HG03095 (cell line): ENCODE data around the gene PRKCE.

Source experiments
- ATAC-seq: cut with Tn5 transposase; IDR thresholded peaks from one replicate; pipeline ENCODE4 v1.9.1; 2021; ENCODE audit warnings: moderate library complexity; ENCODE audit not compliant: unreplicated experiment

PRKCE gene

GRCh38 chr2:45923701-45924100 lies 272.2 kb downstream of the PRKCE start:
- no peak for ATAC-seq

GRCh38 chr2:45925026-45925425 lies 273.6 kb downstream of the PRKCE start:
- no peak for ATAC-seq

- no peak for ATAC-seq
Measured at GRCh38 chr2:45925636-45926366, 274.3 kb downstream of the PRKCE start.

GRCh38 chr2:45928946-45929345 lies 277.5 kb downstream of the PRKCE start:
- no peak for ATAC-seq

- ATAC-seq = no peak
Measured at GRCh38 chr2:45929674-45930395, 278.4 kb downstream of the PRKCE start.

- no peak for ATAC-seq
Measured at GRCh38 chr2:45930396-45930792, 278.9 kb downstream of the PRKCE start.

- ATAC-seq = no peak
Measured at GRCh38 chr2:45932278-45932975, 281.0 kb downstream of the PRKCE start.

- no peak for ATAC-seq
Measured at GRCh38 chr2:45935791-45936622, 284.5 kb downstream of the PRKCE start.

GRCh38 chr2:45936623-45936979 lies 285.1 kb downstream of the PRKCE start:
- ATAC-seq = no peak

GRCh38 chr2:45937990-45938389 lies 286.5 kb downstream of the PRKCE start:
- ATAC-seq = no peak

GRCh38 chr2:45938649-45939511 lies 287.4 kb downstream of the PRKCE start:
- no peak for ATAC-seq

- no peak for ATAC-seq
Measured at GRCh38 chr2:45941531-45942236, 290.2 kb downstream of the PRKCE start.

GRCh38 chr2:45942237-45942738 lies 290.8 kb downstream of the PRKCE start:
- ATAC-seq = no peak

GRCh38 chr2:45943219-45944044 lies 292.0 kb downstream of the PRKCE start:
- ATAC-seq = no peak

GRCh38 chr2:45944074-45944473 lies 292.6 kb downstream of the PRKCE start:
- ATAC-seq = no peak

GRCh38 chr2:45945302-45945717 lies 293.8 kb downstream of the PRKCE start:
- no peak for ATAC-seq

- no peak for ATAC-seq
Measured at GRCh38 chr2:45946023-45946422, 294.5 kb downstream of the PRKCE start.

- ATAC-seq = no peak
Measured at GRCh38 chr2:45950606-45951005, 299.1 kb downstream of the PRKCE start.
